IPS-18a (cell line): ENCODE data around the gene RNF225.

ENCODE experiments used
- H3K27ac ChIP-seq: one replicate; pipeline ENCODE4 v1.5.1; 2013; ENCODE audit warnings: low read length
- H3K27me3 ChIP-seq: one replicate; pipeline ENCODE4 v1.6.1; 2013; ENCODE audit warnings: mild to moderate bottlenecking, low read length; ENCODE audit not compliant: control insufficient read depth, insufficient read depth
- H3K36me3 ChIP-seq: one replicate; pipeline ENCODE4 v1.6.1; 2013; ENCODE audit warnings: low read depth, low read length; ENCODE audit not compliant: control insufficient read depth
- H3K4me1 ChIP-seq: one replicate; pipeline ENCODE4 v1.6.1; 2013; ENCODE audit warnings: low read depth, low read length; ENCODE audit not compliant: control insufficient read depth
- H3K4me3 ChIP-seq: one replicate; pipeline ENCODE4 v1.5.1; 2013; ENCODE audit warnings: low read length
- H3K9ac ChIP-seq: one replicate; pipeline ENCODE4 v1.6.1; 2013; ENCODE audit warnings: mild to moderate bottlenecking, low read length, moderate library complexity
- H3K9me3 ChIP-seq: one replicate; pipeline ENCODE4 v1.6.1; 2013; ENCODE audit warnings: low read depth, low read length; ENCODE audit not compliant: control insufficient read depth

The RNF225 gene

GRCh38 chr19:58381460-58382212 lies 13.8 kb upstream of the RNF225 start:
- Histone ChIP-seq H3K9ac (peak overlapping the region; percentile 63), H3K27ac (peak overlapping the region; percentile 73), H3K4me1 (peaks cover 7% of the 10 kb centered on the region), H3K4me3 (peak overlapping the region; percentile 65), H3K36me3 (no peaks in the 10 kb centered on the region), H3K27me3 (no peaks in the 10 kb centered on the region), H3K9me3 (no peaks in the 10 kb centered on the region)

GRCh38 chr19:58382997-58383603 lies 12.4 kb upstream of the RNF225 start:
- Histone ChIP-seq H3K9ac (no peak overlapping the region), H3K36me3 (peaks cover 1% of the 10 kb centered on the region), H3K27me3 (no peaks in the 10 kb centered on the region), H3K27ac (no peak overlapping the region), H3K9me3 (no peaks in the 10 kb centered on the region), H3K4me3 (no peak overlapping the region), H3K4me1 (peaks cover 9% of the 10 kb centered on the region)

- peak overlapping the region; percentile 70 for H3K27ac ChIP-seq
- H3K9ac ChIP-seq: peak overlapping the region; percentile 98
- H3K9me3 ChIP-seq: no peaks in the 10 kb centered on the region
- peaks cover 14% of the 10 kb centered on the region for H3K36me3 ChIP-seq
- no peaks in the 10 kb centered on the region for H3K27me3 ChIP-seq
- peaks cover 10% of the 10 kb centered on the region for H3K4me1 ChIP-seq
- H3K4me3 ChIP-seq: peak overlapping the region; percentile 80
Observed at GRCh38 chr19:58385313-58385890, 10.1 kb upstream of the RNF225 start.

- Histone ChIP-seq H3K4me1 (peaks cover 10% of the 10 kb centered on the region), H3K36me3 (peaks cover 21% of the 10 kb centered on the region), H3K9me3 (no peaks in the 10 kb centered on the region), H3K27me3 (no peaks in the 10 kb centered on the region), H3K27ac (peak overlapping the region; percentile 70), H3K9ac (peak overlapping the region; percentile 98), H3K4me3 (peak overlapping the region; percentile 80)
Observed at GRCh38 chr19:58385891-58386575, 9.4 kb upstream of the RNF225 start.

GRCh38 chr19:58386576-58387337 lies 8.7 kb upstream of the RNF225 start, which contains the start of gene RPS5:
Gene RPS5, plus strand, starts transcription at chr19:58387269. Its CDS starts 869 bp downstream, at chr19:58388138.
- H3K36me3 ChIP-seq: peaks cover 27% of the 10 kb centered on the region
- H3K4me1 ChIP-seq: peaks cover 10% of the 10 kb centered on the region
- peak within 1 kb of the TSS; percentile 98 for H3K9ac ChIP-seq
- no peaks in the 10 kb centered on the region for H3K27me3 ChIP-seq
- peak within 1 kb of the TSS; percentile 70 for H3K27ac ChIP-seq
- H3K9me3 ChIP-seq: no peaks in the 10 kb centered on the region
- H3K4me3 ChIP-seq: peak within 1 kb of the TSS; percentile 80

- Histone ChIP-seq H3K4me1 (peaks cover 10% of the 10 kb centered on the region), H3K9me3 (no peaks in the 10 kb centered on the region), H3K4me3 (peak overlapping the region; percentile 80), H3K36me3 (peaks cover 32% of the 10 kb centered on the region), H3K27me3 (no peaks in the 10 kb centered on the region), H3K27ac (no peak overlapping the region), H3K9ac (peak overlapping the region; percentile 98)
Observed at GRCh38 chr19:58387338-58388174, 7.9 kb upstream of the RNF225 start.

GRCh38 chr19:58388175-58388526 lies 7.3 kb upstream of the RNF225 start:
- H3K9ac ChIP-seq: peak overlapping the region; percentile 98
- no peak overlapping the region for H3K27ac ChIP-seq
- peaks cover 10% of the 10 kb centered on the region for H3K4me1 ChIP-seq
- H3K4me3 ChIP-seq: peak overlapping the region; percentile 80
- H3K27me3 ChIP-seq: no peaks in the 10 kb centered on the region
- peaks cover 38% of the 10 kb centered on the region for H3K36me3 ChIP-seq
- H3K9me3 ChIP-seq: no peaks in the 10 kb centered on the region

- H3K27me3 ChIP-seq: peaks cover 8% of the 10 kb centered on the region
- H3K4me1 ChIP-seq: peaks cover 1% of the 10 kb centered on the region
- peaks cover 56% of the 10 kb centered on the region for H3K36me3 ChIP-seq
- H3K9ac ChIP-seq: no peak overlapping the region
- no peak overlapping the region for H3K27ac ChIP-seq
- H3K9me3 ChIP-seq: no peaks in the 10 kb centered on the region
- no peak overlapping the region for H3K4me3 ChIP-seq
Observed at GRCh38 chr19:58392945-58393724, 2.3 kb upstream of the RNF225 start.

GRCh38 chr19:58393725-58394033 lies 1.8 kb upstream of the RNF225 start:
- Histone ChIP-seq H3K27me3 (peaks cover 8% of the 10 kb centered on the region), H3K4me3 (no peak overlapping the region), H3K4me1 (no peaks in the 10 kb centered on the region), H3K36me3 (peaks cover 50% of the 10 kb centered on the region), H3K9me3 (no peaks in the 10 kb centered on the region), H3K27ac (no peak overlapping the region), H3K9ac (no peak overlapping the region)

GRCh38 chr19:58394821-58395219 lies 636 bp upstream of the RNF225 start:
- H3K27me3 ChIP-seq: peaks cover 8% of the 10 kb centered on the region
- H3K27ac ChIP-seq: no peak overlapping the region
- no peaks in the 10 kb centered on the region for H3K4me1 ChIP-seq
- H3K9me3 ChIP-seq: no peaks in the 10 kb centered on the region
- H3K9ac ChIP-seq: no peak overlapping the region
- peaks cover 43% of the 10 kb centered on the region for H3K36me3 ChIP-seq
- H3K4me3 ChIP-seq: no peak overlapping the region
